Uterus (tissue), 4 donors: ENCODE results near the gene ZNF710. TPM values are rescaled to one million over a fixed set of nuclear protein-coding genes. Genes with fewer than 3 reads are reported as not detected.

Experiments
- DNase-seq, 2 donors: peaks; one replicate each; pipeline ENCODE4 v3.0.0-alpha.2; 2019 to 2020
- H3K27ac ChIP-seq, 2 donors: fragments of 200-600 bp; sonication (generic); 1 replicate in 1 of 2; 2 replicates in 1 of 2; pipeline ENCODE4 v1.5.1; 2016 to 2018
- H3K27me3 ChIP-seq, 2 donors: fragments of 200-600 bp; sonication (generic); one replicate each; pipeline ENCODE4 v1.5.1; 2018 to 2019; ENCODE audit warnings: control low read depth in 1 of 2
- H3K36me3 ChIP-seq, 2 donors: fragments of 200-600 bp; sonication (generic); one replicate each; pipeline ENCODE4 v1.5.1; 2019; ENCODE audit warnings: control low read depth in 1 of 2
- H3K4me1 ChIP-seq, 2 donors: fragments of 200-600 bp; sonication (generic); one replicate each; pipeline ENCODE4 v1.5.1; 2018 to 2019; ENCODE audit warnings: control low read depth in 1 of 2
- H3K4me3 ChIP-seq, 2 donors: fragments of 200-600 bp; sonication (generic); 1 replicate in 1 of 2; 2 replicates in 1 of 2; pipeline ENCODE4 v1.5.1; 2018 to 2019; ENCODE audit warnings: mild to moderate bottlenecking in 1 of 2
- H3K9me3 ChIP-seq, 2 donors: fragments of 200-600 bp; sonication (generic); one replicate each; pipeline ENCODE4 v1.5.1; 2019; ENCODE audit warnings: control low read depth in 1 of 2
- POLR2A ChIP-seq, 2 donors: fragments of 450-650 bp; IDR thresholded peaks; one replicate each; pipeline ENCODE4 v1.6.1; 2016; ENCODE audit warnings: antibody characterized with exemption in 2 of 2, mild to moderate bottlenecking in 1 of 2, moderate library complexity in 1 of 2
- intact Hi-C: fragments of 100-400 bp; cut with DNase I; formaldehyde crosslinking; loops from one replicate; pipeline ENCODE4 v1.15.1; 2023; ENCODE audit warnings: low total_unique reads
- total RNA-seq, 4 donors: library from RNA; depleted of rRNA in 3 of 4; stranded (reverse); fragments of >200 nt in 3 of 4; gene quantifications; one replicate each; pipeline versions ENCODE4 v1.1.0 to v1.2.4, GENCODE V29; 2014 to 2023
- TF ChIP-seq, protein P1 (sequence below), 4 experiments: fragments of 200-600 bp in 2 of 4; fragments of 450-650 bp in 2 of 4; sonication (generic) in 2 of 4; IDR thresholded peaks; one replicate each; pipeline ENCODE4 v1.5.1; 2016 to 2019; ENCODE audit warnings: antibody characterized with exemption in 4 of 4, mild to moderate bottlenecking in 2 of 4, moderate library complexity in 1 of 4
- donor health status: DM: yes; HTN: yes; CAD: no.

Gene ZNF710
- total RNA-seq, 4 donors from 2014 or later: 2.3 to 22.2 (median 8.4) TPM

- DNase-seq: no peak
- no peaks in the 10 kb centered on the region for H3K4me1 ChIP-seq
- H3K27ac ChIP-seq: no peak overlapping the region
- H3K36me3 ChIP-seq: no peaks in the 10 kb centered on the region
- no peaks in the 10 kb centered on the region for H3K9me3 ChIP-seq
- no peak overlapping the region for H3K4me3 ChIP-seq
- no peak for TF ChIP-seq POLR2A (IDR thresholded peaks at IDR 0.05)
- TF ChIP-seq, protein P1, sequence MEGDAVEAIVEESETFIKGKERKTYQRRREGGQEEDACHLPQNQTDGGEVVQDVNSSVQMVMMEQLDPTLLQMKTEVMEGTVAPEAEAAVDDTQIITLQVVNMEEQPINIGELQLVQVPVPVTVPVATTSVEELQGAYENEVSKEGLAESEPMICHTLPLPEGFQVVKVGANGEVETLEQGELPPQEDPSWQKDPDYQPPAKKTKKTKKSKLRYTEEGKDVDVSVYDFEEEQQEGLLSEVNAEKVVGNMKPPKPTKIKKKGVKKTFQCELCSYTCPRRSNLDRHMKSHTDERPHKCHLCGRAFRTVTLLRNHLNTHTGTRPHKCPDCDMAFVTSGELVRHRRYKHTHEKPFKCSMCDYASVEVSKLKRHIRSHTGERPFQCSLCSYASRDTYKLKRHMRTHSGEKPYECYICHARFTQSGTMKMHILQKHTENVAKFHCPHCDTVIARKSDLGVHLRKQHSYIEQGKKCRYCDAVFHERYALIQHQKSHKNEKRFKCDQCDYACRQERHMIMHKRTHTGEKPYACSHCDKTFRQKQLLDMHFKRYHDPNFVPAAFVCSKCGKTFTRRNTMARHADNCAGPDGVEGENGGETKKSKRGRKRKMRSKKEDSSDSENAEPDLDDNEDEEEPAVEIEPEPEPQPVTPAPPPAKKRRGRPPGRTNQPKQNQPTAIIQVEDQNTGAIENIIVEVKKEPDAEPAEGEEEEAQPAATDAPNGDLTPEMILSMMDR (IDR thresholded peaks at IDR 0.05): no peak
- intact Hi-C loops: no loop called here
- no peaks in the 10 kb centered on the region for H3K27me3 ChIP-seq
Observed at GRCh38 chr15:90083954-90084607, 83.0 kb downstream of the ZNF710 start.

DNA sequence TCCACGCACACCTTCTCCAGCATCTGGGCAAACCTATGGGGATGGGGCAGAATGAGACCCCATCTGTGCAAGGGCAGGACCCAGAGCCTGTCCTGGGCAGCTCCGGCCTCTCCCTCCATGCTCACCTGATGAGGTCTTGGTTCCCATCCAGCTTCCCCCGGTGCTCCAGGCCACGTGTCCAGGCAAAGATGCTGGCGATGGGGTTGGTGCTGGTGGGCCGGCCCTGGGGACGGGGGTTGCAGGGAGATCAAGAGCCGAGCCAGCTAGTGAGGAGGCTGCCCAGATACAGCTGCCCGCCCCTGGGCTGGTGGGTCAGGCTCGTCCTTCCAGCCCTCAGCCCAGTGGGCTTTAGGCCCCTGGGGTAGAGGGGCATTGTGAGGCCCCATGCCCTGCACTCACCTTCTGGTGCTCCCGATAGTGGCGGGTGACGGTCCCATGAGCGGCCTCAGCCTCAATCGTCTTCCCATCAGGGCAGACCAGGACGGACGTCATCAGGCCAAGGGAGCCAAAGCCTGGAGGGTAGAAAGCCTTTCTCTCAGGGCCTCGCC is 83.8 kb downstream of the ZNF710 start:
- TF ChIP-seq, protein P1 (IDR thresholded peaks at IDR 0.05): no peak
- no peak for TF ChIP-seq POLR2A (IDR thresholded peaks at IDR 0.05)
- DNase-seq: no peak
- H3K27ac ChIP-seq: no peak overlapping the region
- no peaks in the 10 kb centered on the region for H3K36me3 ChIP-seq
- no peaks in the 10 kb centered on the region for H3K4me1 ChIP-seq
- H3K4me3 ChIP-seq: no peak overlapping the region
- intact Hi-C loops: no loop called here
- H3K27me3 ChIP-seq: no peaks in the 10 kb centered on the region
- H3K9me3 ChIP-seq: no peaks in the 10 kb centered on the region

GRCh38 chr15:90085565-90085964 is 84.4 kb downstream of the ZNF710 start:
- H3K27ac ChIP-seq: no peak overlapping the region
- no peak for DNase-seq
- H3K4me3 ChIP-seq: no peak overlapping the region
- H3K36me3 ChIP-seq: no peaks in the 10 kb centered on the region
- TF ChIP-seq, protein P1 (IDR thresholded peaks at IDR 0.05): no peak
- no peak for TF ChIP-seq POLR2A (IDR thresholded peaks at IDR 0.05)
- H3K4me1 ChIP-seq: no peaks in the 10 kb centered on the region
- H3K9me3 ChIP-seq: no peaks in the 10 kb centered on the region
- intact Hi-C loops: no loop called here
- no peaks in the 10 kb centered on the region for H3K27me3 ChIP-seq

DNA sequence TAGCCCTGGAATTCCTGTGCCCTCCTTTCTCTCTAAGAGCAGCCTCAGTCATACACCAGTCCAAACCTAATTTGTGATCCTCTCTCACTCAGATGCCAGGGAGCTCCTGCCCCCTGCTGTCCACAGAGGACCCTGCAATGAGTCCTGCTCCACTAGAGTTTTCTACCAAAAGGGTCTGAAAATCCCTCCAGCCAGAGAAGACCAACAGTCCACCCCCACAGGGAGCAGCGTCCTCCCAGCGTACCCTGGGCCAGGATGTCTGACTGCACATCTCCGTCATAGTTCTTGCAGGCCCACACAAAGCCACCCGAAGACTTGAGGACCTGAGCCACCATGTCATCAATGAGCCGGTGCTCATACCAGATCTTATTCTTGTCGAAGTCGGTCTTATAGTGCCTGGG is 85.7 kb downstream of the ZNF710 start:
- DNase-seq: no peak
- Histone ChIP-seq H3K27me3 (no peaks in the 10 kb centered on the region), H3K4me1 (no peaks in the 10 kb centered on the region), H3K9me3 (no peaks in the 10 kb centered on the region), H3K4me3 (no peak overlapping the region), H3K27ac (no peak overlapping the region), H3K36me3 (no peaks in the 10 kb centered on the region)
- intact Hi-C loops: no loop called here
- TF ChIP-seq POLR2A (IDR thresholded peaks at IDR 0.05): no peak
- TF ChIP-seq, protein P1 (IDR thresholded peaks at IDR 0.05): peak; percentile 27 to 51 (median 42)

- Histone ChIP-seq H3K4me1 (no peaks in the 10 kb centered on the region), H3K36me3 (no peaks in the 10 kb centered on the region), H3K9me3 (no peaks in the 10 kb centered on the region), H3K27me3 (no peaks in the 10 kb centered on the region), H3K4me3 (no peak overlapping the region), H3K27ac (no peak overlapping the region)
- TF ChIP-seq, protein P1 (IDR thresholded peaks at IDR 0.05): no peak
- TF ChIP-seq POLR2A (IDR thresholded peaks at IDR 0.05): no peak
- DNase-seq: no peak
- intact Hi-C loops: no loop called here
Observed at GRCh38 chr15:90087454-90088154, 86.5 kb downstream of the ZNF710 start.
